HG03196 (cell line): ENCODE measurements around the gene LAX1.
"Not testable (repeated sequence)": the region's sequence is repeated elsewhere in the genome, so short reads cannot be mapped to it uniquely, and the experiment has no call there.

Source experiments
- ATAC-seq: cut with Tn5 transposase; IDR thresholded peaks from one replicate; pipeline ENCODE4 v1.9.1; 2021; ENCODE audit not compliant: unreplicated experiment

Gene LAX1

DNA sequence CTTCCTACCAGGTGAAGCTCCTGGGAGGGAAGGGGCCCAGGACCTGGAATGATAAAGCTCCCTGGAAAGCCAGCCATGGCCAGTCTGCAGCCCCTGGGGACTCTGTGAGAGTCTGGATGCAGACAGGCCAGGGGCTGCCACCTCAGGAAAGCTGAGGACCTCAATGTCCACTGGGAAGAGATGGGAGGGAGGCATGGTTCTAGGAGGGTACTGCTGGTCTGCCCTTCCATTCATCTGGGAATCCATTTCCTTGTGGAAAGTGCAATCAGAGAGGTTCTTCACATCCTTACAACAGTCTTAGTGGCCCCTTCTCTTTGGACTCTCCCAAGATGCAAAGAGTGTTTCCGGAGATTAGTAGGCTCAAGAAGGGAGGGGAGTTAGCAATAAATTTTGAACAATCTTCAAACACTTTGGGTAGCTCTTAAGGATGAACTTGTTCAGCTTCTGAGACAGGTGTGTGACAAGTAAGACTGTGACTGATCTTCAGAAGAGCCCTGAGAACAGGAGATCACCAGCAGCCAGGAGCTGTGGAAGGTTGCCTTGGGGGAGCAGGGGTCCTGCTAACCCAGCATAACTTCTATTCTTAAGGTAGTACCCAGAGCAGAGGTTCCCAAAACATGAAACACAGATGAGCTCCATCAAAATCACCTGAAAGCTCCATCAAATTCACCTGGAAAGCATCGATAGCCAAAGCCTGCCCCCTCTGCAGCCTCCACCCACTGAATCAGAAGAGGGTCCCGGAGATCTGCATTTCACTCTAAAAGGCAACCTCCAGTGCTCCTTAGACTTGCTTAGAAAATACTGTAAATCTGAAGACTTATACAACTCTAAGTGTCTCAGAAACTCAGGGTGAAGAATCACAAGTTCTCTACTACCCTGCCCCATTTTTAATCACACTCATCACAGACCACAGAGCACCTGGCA lies 616 bp upstream of the LAX1 start:
- no peak for ATAC-seq

DNA sequence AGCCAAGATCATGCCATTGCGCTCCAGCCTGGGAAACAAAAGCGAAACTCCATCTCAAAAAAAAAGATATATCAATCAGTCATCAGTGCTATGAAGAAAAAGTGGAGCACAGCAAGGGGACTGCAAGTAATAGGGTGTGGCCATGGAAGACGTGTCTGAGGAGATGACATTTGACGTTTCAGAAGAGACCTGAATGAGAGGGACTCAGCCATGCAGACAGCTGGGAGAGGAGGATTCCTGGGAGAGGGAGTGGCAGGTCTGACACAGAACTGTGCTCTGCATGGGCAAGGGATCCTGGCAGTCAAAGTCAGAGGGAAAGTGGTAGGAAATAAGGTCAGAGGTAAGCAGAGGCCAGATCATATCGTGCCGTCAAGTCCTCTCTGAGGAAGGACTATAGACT lies 3.3 kb downstream of the LAX1 start:
- ATAC-seq: no peak

DNA sequence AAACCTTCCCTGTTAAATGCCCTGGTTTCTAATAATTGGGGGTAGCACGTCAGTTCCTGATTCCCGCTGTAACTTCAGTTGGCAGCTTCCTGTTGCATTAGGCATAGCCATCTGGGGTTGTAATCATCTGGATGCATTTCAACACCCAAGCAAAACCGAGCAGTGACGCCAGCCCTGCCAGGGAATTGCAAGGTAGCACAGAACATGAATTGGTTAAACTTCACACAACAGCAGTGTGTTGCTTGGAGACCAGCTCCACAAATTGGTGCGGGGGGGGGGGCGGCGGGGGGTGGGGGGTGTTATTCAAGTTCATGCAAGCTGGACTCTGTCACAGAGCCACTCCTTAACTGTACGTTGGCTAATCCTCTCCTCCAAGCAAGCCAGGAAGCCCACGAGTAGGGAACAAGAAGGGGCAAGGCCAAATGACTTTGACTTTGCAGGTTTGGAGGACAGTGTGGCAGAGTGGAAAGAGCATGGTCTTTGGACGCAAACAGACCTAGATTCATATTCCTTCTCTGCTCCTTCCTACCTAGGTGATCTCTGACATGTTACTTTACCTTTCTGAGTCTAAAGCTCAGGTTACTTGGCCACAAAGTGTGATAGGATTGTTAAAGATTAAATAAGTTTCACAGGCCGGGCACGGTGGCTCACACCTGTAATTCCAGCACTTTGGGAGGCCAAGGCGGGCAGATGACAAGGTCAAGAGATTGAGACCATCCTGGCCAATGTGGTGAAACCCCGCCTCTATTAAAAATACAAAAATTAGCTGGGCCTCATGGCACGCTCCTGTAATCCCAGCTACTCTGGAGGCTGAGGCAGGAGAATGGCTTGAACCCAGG lies 4.7 kb downstream of the LAX1 start:
- no peak for ATAC-seq

DNA sequence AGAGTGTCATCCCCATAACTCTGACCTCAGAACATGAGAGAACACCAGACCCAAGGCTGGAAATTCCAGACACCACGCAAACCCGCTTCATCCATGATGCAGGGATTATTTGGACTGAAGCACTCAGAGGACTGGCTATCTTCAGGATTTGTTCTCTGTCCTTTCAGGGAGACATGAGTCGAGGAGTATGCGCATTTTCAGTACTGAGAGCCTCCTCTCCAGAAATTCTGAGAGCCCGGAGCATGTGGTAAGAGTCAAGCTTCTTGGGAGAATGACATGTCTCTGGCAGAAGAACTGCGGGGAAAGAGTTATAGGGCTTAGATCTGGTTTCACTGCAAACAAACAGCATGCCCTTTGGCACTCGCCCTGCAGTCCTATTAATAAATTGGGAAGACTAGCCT lies 6.9 kb downstream of the LAX1 start:
- no peak for ATAC-seq

DNA sequence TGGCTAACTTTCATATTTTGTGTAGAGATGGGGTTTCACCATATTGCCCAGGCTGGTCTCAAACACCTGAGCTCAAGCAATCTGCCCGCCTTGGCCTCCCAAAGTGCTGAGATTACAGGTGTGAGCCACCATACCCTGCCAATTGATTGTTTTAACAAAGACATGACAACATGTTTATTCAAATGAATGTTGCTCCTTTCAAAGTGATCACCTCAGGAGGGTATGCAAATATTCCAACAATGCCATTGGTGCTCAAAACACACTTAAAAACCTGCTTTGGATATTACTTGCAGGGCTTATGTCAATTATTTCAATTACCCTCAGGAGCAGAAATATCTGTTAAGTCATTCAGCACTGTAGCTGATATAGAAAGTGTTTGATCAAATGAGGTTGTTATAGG lies 7.9 kb downstream of the LAX1 start:
- no peak for ATAC-seq

DNA sequence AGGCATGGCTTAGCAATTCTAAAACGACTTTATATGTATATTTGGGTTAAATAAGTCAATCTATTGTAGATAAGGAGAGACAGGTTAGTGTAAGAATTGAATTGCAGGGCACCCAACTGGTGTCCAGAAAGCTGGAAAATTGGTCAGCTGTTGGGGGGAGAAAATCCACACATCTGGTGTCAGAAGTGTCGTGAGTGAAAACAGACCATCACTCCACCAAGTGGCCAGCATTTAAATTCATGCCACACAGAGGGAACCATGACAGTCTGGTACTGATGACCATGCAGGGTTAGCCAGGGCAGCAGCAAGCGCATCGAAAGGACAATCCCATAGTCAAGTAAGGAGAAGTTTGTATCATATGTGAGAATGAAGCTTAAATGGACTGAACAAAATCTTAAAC lies 11.7 kb downstream of the LAX1 start:
- no peak for ATAC-seq

GRCh38 chr1:203777596-203777995 lies 12.6 kb downstream of the LAX1 start:
- ATAC-seq: no peak

GRCh38 chr1:203778146-203778545 lies 13.2 kb downstream of the LAX1 start:
- ATAC-seq: no peak

- ATAC-seq: no peak
These were observed 13.8 kb downstream of the LAX1 start for GRCh38 chr1:203778789-203779188.

GRCh38 chr1:203781962-203782361 lies 17.0 kb downstream of the LAX1 start:
- ATAC-seq: no peak

- ATAC-seq: no peak
These were observed 25.0 kb downstream of the LAX1 start for GRCh38 chr1:203789966-203790365.

DNA sequence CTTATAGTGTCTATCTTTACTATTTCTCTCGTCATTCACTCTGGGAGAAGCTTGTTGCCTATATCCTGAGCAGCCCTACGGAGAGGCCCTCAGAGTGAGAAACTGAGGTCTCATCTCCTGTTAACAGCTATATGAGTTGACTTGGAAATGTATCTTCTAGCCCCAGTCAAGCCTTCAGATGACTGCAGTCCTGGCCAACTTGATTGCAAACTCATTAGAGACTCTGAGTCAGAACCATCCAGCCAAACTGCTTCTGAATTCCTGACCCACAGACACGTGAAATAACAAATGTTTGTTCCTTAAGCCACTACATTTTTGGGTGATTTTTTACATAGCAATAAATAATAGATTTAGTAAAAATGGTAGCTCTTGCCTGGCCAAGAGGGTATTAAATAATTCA lies 26.5 kb downstream of the LAX1 start:
- ATAC-seq: no peak

DNA sequence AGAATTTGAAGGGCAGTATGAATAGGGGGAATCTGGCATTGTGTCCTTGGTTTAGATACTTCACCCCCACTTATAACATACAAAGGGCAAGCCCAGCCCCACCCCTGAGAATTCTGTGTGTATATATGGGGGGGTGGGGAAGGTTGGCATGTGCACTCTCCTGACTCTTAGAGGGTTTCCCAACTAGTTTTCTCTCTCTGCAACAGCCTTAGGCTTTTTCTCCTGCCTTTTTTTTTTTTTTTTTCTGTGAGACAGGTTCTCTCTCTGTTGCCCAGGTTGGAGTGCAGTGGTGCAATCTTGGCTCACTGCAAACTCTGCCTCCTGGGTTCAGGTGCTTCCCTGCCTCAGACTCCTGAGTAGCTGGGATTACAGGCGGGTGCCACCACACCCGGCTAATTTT lies 27.5 kb downstream of the LAX1 start:
- ATAC-seq: no peak

- ATAC-seq: not testable (repeated sequence)
These were observed 28.6 kb downstream of the LAX1 start for GRCh38 chr1:203793561-203793960.

GRCh38 chr1:203794764-203795440 lies 29.9 kb downstream of the LAX1 start:
- ATAC-seq: no peak

DNA sequence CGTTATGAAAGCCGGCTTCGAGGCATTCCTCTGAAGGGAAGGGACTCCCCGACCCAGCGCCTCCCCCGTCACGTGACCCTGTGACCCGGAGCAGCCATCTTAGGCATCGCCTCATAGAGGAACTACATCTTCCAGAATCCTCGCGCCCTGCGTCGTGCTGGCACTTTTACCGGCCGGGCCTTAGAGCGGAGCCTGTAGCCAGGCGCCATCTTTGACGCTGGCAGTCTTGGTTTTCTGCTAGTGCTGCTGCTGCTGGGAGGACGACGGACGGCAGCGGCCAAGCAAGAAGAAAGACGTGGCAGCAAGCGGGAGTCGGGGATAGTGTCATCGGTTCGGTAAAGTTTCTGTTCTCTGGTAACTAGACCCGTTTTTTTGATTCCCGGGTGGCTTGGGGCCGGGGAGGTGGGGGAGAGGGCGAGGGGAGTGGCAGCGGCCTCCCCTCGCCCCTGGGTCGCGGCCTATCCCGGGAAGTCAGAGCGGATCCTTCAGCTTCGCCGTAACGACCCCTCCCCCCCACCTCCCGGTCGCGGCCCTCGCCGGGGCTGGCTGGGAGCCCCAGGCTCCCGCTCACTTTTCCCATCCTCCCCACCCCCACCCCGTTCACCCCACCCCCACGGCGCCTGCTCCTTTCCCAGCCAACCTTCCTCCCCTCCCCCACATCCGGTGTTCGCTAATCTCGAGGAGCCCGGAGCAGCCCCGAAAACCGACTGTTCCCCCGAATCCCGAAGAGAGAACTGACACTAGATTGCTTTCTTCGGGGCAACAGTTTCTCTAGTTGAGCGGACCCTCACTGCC lies 30.7 kb downstream of the LAX1 start, which contains the start of the genes ZBED6 and ZC3H11A:
Gene ZBED6 (plus strand): TSS at position 183 of the 795 bp plus-strand sequence. CDS start 1,900 bp downstream, outside the sequence.
Gene ZC3H11A (plus strand): TSS at position 183 of the 795 bp plus-strand sequence. CDS start 21,448 bp downstream, outside the sequence.
- ATAC-seq: peak; percentile 98

DNA sequence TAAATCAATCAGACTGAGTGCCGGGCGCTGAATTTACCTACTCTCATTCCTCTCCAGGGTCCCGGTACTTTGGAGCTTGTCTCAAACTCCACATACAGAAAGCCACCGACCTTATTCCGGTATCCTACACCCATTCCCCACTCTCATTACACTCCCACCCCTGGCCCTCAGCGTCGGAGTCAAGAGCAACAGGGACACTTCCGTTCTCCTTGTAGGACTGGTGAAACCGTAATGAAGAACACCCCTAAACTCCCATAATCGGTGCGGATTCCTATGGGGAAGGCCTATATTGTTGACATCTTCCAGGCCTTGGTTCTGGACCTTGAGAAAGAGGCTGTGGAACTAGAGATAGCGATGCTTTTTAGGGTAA lies 31.2 kb downstream of the LAX1 start:
- no peak for ATAC-seq

DNA sequence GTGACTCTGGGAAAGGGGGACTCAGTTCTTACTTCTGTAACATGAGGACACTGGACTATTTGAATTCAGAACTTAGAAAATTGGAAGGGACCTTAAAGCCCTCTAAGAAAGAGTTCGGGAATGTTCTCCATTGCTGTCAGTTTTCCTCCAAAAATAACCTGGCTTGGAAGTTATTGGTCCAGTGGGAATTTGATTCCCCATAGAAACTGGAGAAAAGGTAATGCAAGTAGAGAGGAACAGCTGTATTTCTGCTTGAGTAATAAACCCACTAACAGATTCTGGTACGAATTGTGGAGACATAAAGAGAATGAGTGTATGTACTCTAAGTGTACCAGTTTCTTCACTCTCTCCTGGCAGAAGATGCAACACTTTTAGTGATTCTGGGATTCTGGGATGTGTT lies 32.2 kb downstream of the LAX1 start:
- no peak for ATAC-seq

DNA sequence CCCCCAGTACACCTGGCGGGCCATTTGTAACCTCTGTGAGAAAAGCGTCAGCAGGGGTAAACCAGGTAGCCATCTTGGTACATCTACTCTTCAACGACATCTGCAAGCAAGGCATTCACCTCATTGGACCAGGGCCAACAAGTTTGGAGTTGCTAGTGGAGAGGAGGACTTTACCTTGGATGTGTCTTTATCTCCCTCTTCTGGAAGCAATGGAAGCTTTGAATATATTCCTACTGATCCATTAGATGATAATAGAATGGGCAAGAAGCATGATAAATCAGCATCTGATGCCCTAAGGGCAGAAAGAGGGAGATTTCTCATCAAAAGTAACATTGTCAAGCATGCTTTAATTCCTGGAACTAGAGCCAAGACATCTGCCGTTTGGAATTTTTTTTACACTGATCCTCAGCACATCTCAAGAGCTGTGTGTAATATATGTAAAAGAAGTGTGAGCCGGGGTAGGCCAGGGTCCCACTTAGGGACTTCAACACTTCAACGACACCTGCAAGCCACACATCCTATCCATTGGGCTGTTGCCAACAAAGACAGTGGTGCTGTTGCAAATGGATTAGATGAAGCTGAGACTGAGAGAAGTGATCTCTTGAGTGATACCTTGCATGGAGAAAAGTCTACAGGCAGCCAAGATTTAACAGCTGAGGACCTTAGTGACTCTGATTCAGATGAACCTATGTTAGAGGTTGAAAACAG lies 33.1 kb downstream of the LAX1 start:
- ATAC-seq: no peak

DNA sequence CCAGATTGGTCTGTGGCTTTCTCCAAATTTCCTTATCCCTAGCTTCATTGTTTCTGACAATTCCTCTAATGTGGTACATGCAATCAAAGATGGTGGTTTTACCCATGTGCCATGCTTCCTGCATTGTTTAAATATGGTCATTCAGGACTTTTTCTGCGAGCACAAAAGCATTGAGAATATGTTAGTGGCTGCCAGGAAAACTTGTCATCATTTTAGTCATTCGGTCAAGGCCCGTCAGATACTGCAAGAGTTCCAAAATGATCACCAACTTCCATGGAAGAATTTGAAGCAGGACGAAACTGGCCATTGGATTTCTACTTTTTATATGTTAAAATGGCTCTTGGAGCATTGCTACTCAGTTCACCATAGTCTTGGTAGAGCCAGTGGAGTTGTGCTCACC lies 34.2 kb downstream of the LAX1 start:
- ATAC-seq: no peak
